HT1080 (cell line): ENCODE results near the gene HEATR9. TPM values are rescaled to one million over a fixed set of nuclear protein-coding genes. Genes with fewer than 3 reads are reported as not detected.

Experiments
- DNase-seq: peaks from one replicate; pipeline ENCODE4 v3.0.0-alpha.2; 2015; ENCODE audit warnings: low read depth
- small RNA-seq: library from RNA; depleted of rRNA; stranded (forward); fragments of <200 nt; gene quantifications from one replicate; pipeline ENCODE3, GENCODE V24; 2014
- total RNA-seq: library from RNA; depleted of rRNA; stranded (reverse); fragments of >200 nt; shearing (Covaris generic); gene quantifications from 2 replicates; pipeline ENCODE4 v1.2.3, GENCODE V29; 2014; rRNA removed

The HEATR9 gene
- total RNA-seq, 1 experiment from 2014 or later: not detected

DNA sequence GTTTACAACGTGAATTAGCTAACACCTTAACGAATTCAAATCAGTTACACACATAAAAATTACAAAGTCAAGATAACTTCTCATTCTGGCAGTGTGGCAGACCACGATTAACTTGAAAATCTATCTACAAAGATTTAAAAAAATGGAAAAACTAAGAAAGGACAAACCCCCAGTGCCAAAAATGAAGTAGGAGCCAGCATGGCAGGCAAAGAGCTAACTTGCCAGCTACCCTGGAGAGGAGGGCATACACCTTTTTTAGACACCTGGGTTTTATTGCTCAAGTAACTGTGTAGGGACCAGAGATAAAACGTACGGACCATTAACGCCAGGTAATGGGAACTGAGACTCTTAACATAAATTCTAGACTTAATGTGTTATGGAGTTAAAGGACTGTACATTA lies 56.9 kb downstream of the HEATR9 start:
- no peak for DNase-seq

- peak; percentile 25 for DNase-seq
Observed at GRCh38 chr17:35809855-35810461, 58.7 kb downstream of the HEATR9 start.

- peak; percentile 97 for DNase-seq
Observed at GRCh38 chr17:35808962-35809854, 59.5 kb downstream of the HEATR9 start, which contains the start of gene TAF15. TSS of gene TAF15 (plus strand) at chr17:35809484. CDS start at chr17:35809570, 86 bp downstream.

DNA sequence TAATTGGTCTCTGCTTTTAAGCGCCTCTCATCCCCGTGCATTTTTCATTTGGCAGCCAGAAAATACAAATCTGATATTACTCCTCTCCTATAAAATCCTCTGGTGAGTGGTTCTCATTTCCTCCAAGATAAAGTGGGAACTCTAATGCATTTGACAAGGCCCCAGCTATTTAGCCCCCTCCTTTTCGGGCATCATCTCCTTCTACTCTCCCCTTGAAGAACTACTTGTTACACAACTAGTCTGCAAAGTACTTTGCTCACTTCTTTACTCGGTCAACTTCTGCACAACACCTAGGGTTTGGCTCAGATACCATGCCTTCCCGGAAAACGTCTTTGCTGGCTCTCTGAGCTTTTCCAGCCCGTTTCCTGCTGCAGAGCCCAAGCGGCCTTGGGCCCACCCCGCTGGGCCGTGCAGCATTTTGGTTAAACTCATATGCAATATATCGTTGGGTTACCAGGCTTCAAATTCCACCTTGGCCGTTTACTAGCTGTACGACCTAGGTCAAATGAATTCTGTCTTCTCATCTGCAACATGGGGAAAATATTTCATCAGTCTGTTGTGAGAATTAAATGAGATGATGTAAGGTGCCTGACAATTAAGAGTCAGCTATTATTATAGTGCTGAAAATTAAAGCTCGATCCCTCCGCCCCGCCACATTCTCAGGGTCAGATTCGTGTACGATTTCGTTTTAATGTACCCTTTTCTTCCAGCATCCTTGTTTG lies 60.3 kb downstream of the HEATR9 start:
- DNase-seq: no peak

DNA sequence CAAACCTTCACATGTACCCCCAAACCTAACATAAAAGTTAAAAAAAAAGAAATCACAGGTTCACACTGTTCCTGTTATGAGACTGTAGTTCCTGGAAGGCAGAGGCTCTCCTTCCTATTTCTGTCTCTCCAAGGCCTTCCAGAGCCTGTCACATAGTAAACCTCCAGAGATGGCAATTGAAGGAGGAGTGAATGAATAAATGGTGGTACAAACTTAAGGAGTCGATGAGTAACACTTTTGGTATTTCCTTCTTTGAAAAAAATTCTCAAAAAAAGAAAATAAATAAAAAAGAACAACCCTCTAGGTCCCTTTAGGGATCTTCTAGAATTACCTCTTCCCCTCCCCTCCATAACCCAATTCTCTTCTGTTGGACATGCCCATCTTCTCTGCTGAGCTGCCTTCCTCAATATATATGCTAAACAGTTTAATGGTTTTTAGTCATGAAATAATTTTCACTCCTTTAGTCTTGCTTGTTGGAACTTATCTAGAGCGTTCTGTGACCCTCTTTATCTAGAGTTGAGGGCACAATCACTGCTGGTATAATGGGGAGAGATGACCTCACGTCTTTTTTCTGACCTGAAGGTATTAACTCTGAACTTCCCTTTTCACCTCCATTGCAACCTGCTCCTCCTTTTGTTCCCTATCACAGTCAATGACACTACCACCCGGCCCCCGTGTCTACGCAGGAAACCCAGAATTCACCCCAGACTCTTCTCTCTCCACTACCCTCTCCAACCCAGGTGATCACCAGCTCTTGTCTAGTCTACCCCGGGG lies 61.1 kb downstream of the HEATR9 start:
- DNase-seq: peak; percentile 81

Small RNA genes lying within 50 kb of the gene (small RNA-seq; reads per million reads assigned to genes)
- 406 reads per million, percentile 98 among the genes with 10 or more reads in this experiment for gene RF00100

Other genes with a start within 250 kb of the HEATR9 start
- gene RASL10B, start 137.3 kb downstream of the HEATR9 start, total RNA-seq: 6.8 and 7.6 TPM in 2 replicates
- gene GAS2L2, start 115.7 kb downstream of the HEATR9 start, total RNA-seq: 0.05 TPM in 1 of 2 replicates, not detected in the other
- not detected in 2 replicates for gene C17orf50, start 108.0 kb downstream of the HEATR9 start, total RNA-seq
- 0.13 and 0.18 TPM in 2 replicates for gene MMP28, start 73.2 kb downstream of the HEATR9 start, total RNA-seq
- 27.5 and 41.3 TPM in 2 replicates for gene TAF15, start 59.4 kb downstream of the HEATR9 start, total RNA-seq
- gene CCL5, start 11.5 kb upstream of the HEATR9 start, total RNA-seq: not detected in 2 replicates
- gene RDM1, start 61.9 kb upstream of the HEATR9 start, total RNA-seq: 3.2 and 5.1 TPM in 2 replicates
- gene LYZL6, start 74.8 kb upstream of the HEATR9 start, total RNA-seq: not detected in 2 replicates
- not detected in 2 replicates for gene CCL16, start 112.6 kb upstream of the HEATR9 start, total RNA-seq
- gene CCL14, start 117.8 kb upstream of the HEATR9 start, total RNA-seq: not detected in 2 replicates
- gene CCL15, start 132.7 kb upstream of the HEATR9 start, total RNA-seq: not detected in 2 replicates
- not detected in 2 replicates for gene CCL23, start 149.1 kb upstream of the HEATR9 start, total RNA-seq
- not detected in 2 replicates for gene CCL18, start 195.4 kb upstream of the HEATR9 start, total RNA-seq
- 0.17 TPM in 1 of 2 replicates, not detected in the other for gene CCL3, start 221.3 kb upstream of the HEATR9 start, total RNA-seq
- gene CCL4, start 234.9 kb upstream of the HEATR9 start, total RNA-seq: not detected in 2 replicates